Liver (tissue), 9 donors: ENCODE measurements around the gene TMEM150A. TPM values are rescaled to one million over a fixed set of nuclear protein-coding genes. Genes with fewer than 3 reads are reported as not detected.
"Not testable (repeated sequence)": the region's sequence is repeated elsewhere in the genome, so short reads cannot be mapped to it uniquely, and the experiment has no call there.

Experiments used
- DNase-seq: peaks from one replicate; pipeline ENCODE4 v3.0.0-alpha.2; 2017; ENCODE audit warnings: low spot score
- H3K27ac ChIP-seq, 2 donors: one replicate each; pipeline ENCODE4 v1.7.0; 2013; ENCODE audit warnings: inconsistent platforms in 2 of 2, low read length in 2 of 2, control low read depth in 1 of 2, low read depth in 1 of 2, mild to moderate bottlenecking in 1 of 2
- H3K27me3 ChIP-seq, 4 donors: one replicate each; pipeline versions ENCODE4 v1.6.1 to v1.7.0; 2013; ENCODE audit warnings: low read length in 3 of 4, inconsistent platforms in 1 of 4, mild to moderate bottlenecking in 1 of 4, moderate library complexity in 1 of 4; ENCODE audit not compliant: control insufficient read depth in 4 of 4, insufficient read depth in 4 of 4
- H3K36me3 ChIP-seq, 4 donors: one replicate each; pipeline versions ENCODE4 v1.6.1 to v1.7.0; 2013; ENCODE audit warnings: low read length in 3 of 4, mild to moderate bottlenecking in 3 of 4, low read depth in 1 of 4, moderate library complexity in 1 of 4; ENCODE audit not compliant: control insufficient read depth in 4 of 4, insufficient read depth in 3 of 4
- H3K4me1 ChIP-seq, 4 donors: one replicate each; pipeline versions ENCODE4 v1.6.1 to v1.7.0; 2013; ENCODE audit warnings: low read length in 3 of 4, mild to moderate bottlenecking in 3 of 4, moderate library complexity in 1 of 4; ENCODE audit not compliant: control insufficient read depth in 4 of 4, insufficient read depth in 4 of 4
- H3K4me3 ChIP-seq, 3 donors: one replicate each; pipeline versions ENCODE4 v1.6.1 to v1.7.0; 2013; ENCODE audit warnings: low read length in 3 of 3, control low read depth in 1 of 3, low read depth in 1 of 3, mild to moderate bottlenecking in 1 of 3
- H3K9ac ChIP-seq, 2 donors: one replicate each; pipeline ENCODE4 v1.7.0; 2013; ENCODE audit warnings: low read length in 2 of 2, mild to moderate bottlenecking in 2 of 2, moderate library complexity in 2 of 2, control low read depth in 1 of 2, low read depth in 1 of 2
- H3K9me3 ChIP-seq, 4 donors: one replicate each; pipeline versions ENCODE4 v1.6.1 to v1.7.0; 2013; ENCODE audit warnings: low read length in 3 of 4; ENCODE audit not compliant: control insufficient read depth in 4 of 4
- FOXA1 ChIP-seq: IDR thresholded peaks from 2 replicates; pipeline ENCODE4 v1.6.1; 2016; ENCODE audit warnings: antibody characterized with exemption
- FOXA2 ChIP-seq: IDR thresholded peaks from 2 replicates; pipeline ENCODE4 v1.6.1; 2016; ENCODE audit warnings: antibody characterized with exemption
- GABPA ChIP-seq, 2 donors: IDR thresholded peaks in 1 of 2; conservative IDR thresholded peaks in 1 of 2; 2 replicates each; pipeline ENCODE4 v1.6.1; 2016; ENCODE audit warnings: antibody characterized with exemption in 2 of 2, mild to moderate bottlenecking in 1 of 2, moderate library complexity in 1 of 2
- HNF4A ChIP-seq, 2 donors: conservative IDR thresholded peaks; 2 replicates each; pipeline ENCODE4 v1.6.1; 2016; ENCODE audit warnings: antibody characterized with exemption in 2 of 2, mild to moderate bottlenecking in 2 of 2
- HNF4G ChIP-seq: IDR thresholded peaks from 2 replicates; pipeline ENCODE4 v1.6.1; 2016; ENCODE audit warnings: antibody characterized with exemption
- JUND ChIP-seq, 2 donors: IDR thresholded peaks; 2 replicates each; pipeline ENCODE4 v1.6.1; 2016; ENCODE audit warnings: antibody characterized with exemption in 2 of 2
- RAD21 ChIP-seq, 2 donors: IDR thresholded peaks; 2 replicates each; pipeline ENCODE4 v1.6.1; 2016; ENCODE audit warnings: antibody characterized with exemption in 2 of 2, mild to moderate bottlenecking in 2 of 2
- REST ChIP-seq: IDR thresholded peaks from 2 replicates; pipeline ENCODE4 v1.6.1; 2016; ENCODE audit warnings: antibody characterized with exemption, mild to moderate bottlenecking
- RXRA ChIP-seq, 2 donors: IDR thresholded peaks; 2 replicates each; pipeline ENCODE4 v1.6.1; 2017 to 2018; ENCODE audit warnings: antibody characterized with exemption in 2 of 2, mild to moderate bottlenecking in 1 of 2
- SP1 ChIP-seq: IDR thresholded peaks from 2 replicates; pipeline ENCODE4 v1.6.1; 2018; ENCODE audit warnings: antibody characterized with exemption, mild to moderate bottlenecking
- TAF1 ChIP-seq: conservative IDR thresholded peaks from 2 replicates; pipeline ENCODE4 v1.6.1; 2016; ENCODE audit warnings: antibody characterized with exemption, mild to moderate bottlenecking
- ZBTB33 ChIP-seq: IDR thresholded peaks from 2 replicates; pipeline ENCODE4 v1.6.1; 2016; ENCODE audit warnings: antibody characterized with exemption
- WGBS: extraction: QIAGEN DNeasy Blood & Tissue Kit; methylation state at CpG from one replicate; pipeline ENCODE4 v1.1.7; 2013; 5-methylcytosine and 5-hydroxymethylcytosine counted together
- polyA plus RNA-seq, 2 donors: library from polyadenylated mRNA; stranded (reverse) in 1 of 2; unstranded in 1 of 2; fragments of 200-250 nt in 1 of 2; fragments of >200 nt in 1 of 2; fragmentation: Nextera tagmentation in 1 of 2; extraction: Ambion mirVana in 1 of 2; gene quantifications; one replicate each; pipeline versions ENCODE4 v1.2.1 to v1.2.3, GENCODE V29; 2013 to 2015
- total RNA-seq, 2 donors: library from RNA; depleted of rRNA; stranded (reverse); fragments of >200 nt; gene quantifications; one replicate each; pipeline ENCODE4 v1.2.3, GENCODE V29; 2014
- donor health status: healthy.
- donor health status: healthy.
- donor health status: healthy.
- donor health status: healthy.
- donor health status: healthy.

The TMEM150A gene
- total and polyA plus RNA-seq, 4 donors: 13.1 to 32.5 (median 24.6) TPM

GRCh38 chr2:85604568-85605339 lies 2.3 kb upstream of the TMEM150A start:
- 46% methylated on average over 6 of the region's 6 CpGs for WGBS
- H3K27ac ChIP-seq: peak overlapping the region; percentile 70 to 76
- DNase-seq: no peak
- peak overlapping the region in 1 of 3 donors; percentile 14 for H3K4me3 ChIP-seq
- peaks cover 0 to 10% (median 5%) of the 10 kb centered on the region in 4 donors for H3K36me3 ChIP-seq
- H3K27me3 ChIP-seq: no peaks in the 10 kb centered on the region
- peak; percentile 71 for TF ChIP-seq FOXA2
- no peak for TF ChIP-seq JUND (IDR thresholded peaks at IDR 0.05)
- TF ChIP-seq GABPA (IDR thresholded peaks at IDR 0.05 in 1 of 2, conservative IDR thresholded peaks at IDR 0.05 in 1 of 2): peak in 1 of 2 donors; percentile 11
- peak; percentile 7 to 53 for TF ChIP-seq HNF4A (conservative IDR thresholded peaks at IDR 0.05)
- TF ChIP-seq RAD21 (IDR thresholded peaks at IDR 0.05): peak; percentile 7 to 29
- TF ChIP-seq REST: peak; percentile 62
- TF ChIP-seq RXRA (IDR thresholded peaks at IDR 0.05): peak in 1 of 2 donors; percentile 50
- no peak for TF ChIP-seq FOXA1
- no peak for TF ChIP-seq ZBTB33
- no peak for TF ChIP-seq TAF1
- H3K4me1 ChIP-seq: peaks cover 5 to 61% (median 49%) of the 10 kb centered on the region in 4 donors
- H3K9ac ChIP-seq: no peak overlapping the region
- H3K9me3 ChIP-seq: no peaks in the 10 kb centered on the region

GRCh38 chr2:85604133-85604444 lies 1.6 kb upstream of the TMEM150A start:
- peaks cover 0 to 12% (median 7%) of the 10 kb centered on the region in 4 donors for H3K36me3 ChIP-seq
- not testable (repeated sequence) for H3K27ac ChIP-seq, DNase-seq, H3K9me3 ChIP-seq, H3K27me3 ChIP-seq, H3K9ac ChIP-seq, H3K4me3 ChIP-seq
- WGBS: 57% methylated on average over 3 of the region's 3 CpGs
- H3K4me1 ChIP-seq: peaks cover 5 to 61% (median 46%) of the 10 kb centered on the region in 4 donors

GRCh38 chr2:85601771-85602475 lies 575 bp downstream of the TMEM150A start:
- H3K9me3 ChIP-seq: no peaks in the 10 kb centered on the region
- peaks cover 3 to 16% (median 6%) of the 10 kb centered on the region in 4 donors for H3K36me3 ChIP-seq
- H3K4me1 ChIP-seq: peaks cover 13 to 62% (median 52%) of the 10 kb centered on the region in 4 donors
- H3K27ac ChIP-seq: peak overlapping the region; percentile 78 to 80
- WGBS: 4% methylated on average over 36 of the region's 36 CpGs
- TF ChIP-seq JUND (IDR thresholded peaks at IDR 0.05) (no peak), TAF1 (no peak), GABPA (IDR thresholded peaks at IDR 0.05 in 1 of 2, conservative IDR thresholded peaks at IDR 0.05 in 1 of 2) (no peak), HNF4G (peak; percentile 49), HNF4A (conservative IDR thresholded peaks at IDR 0.05) (peak; percentile 74 to 80), REST (no peak), RXRA (IDR thresholded peaks at IDR 0.05) (peak in 1 of 2 donors; percentile 25), SP1 (peak; percentile 23)
- peak overlapping the region; percentile 77 to 88 (median 82) for H3K4me3 ChIP-seq
- no peak for DNase-seq
- H3K27me3 ChIP-seq: no peaks in the 10 kb centered on the region
- peak overlapping the region; percentile 8 to 67 for H3K9ac ChIP-seq
